LNCaP clone FGC (cell line): ENCODE measurements around the gene HOXC9.

Experiments
- DNase-seq: peaks from one replicate; pipeline ENCODE4 v3.0.0-alpha.2; 2011; ENCODE audit warnings: low read depth
- H3K4me3 ChIP-seq: 2 replicates; pipeline ENCODE4 v1.5.1; 2011; ENCODE audit warnings: mild to moderate bottlenecking, low read depth, low read length, control low read depth
- TF ChIP-seq, protein P1 (sequence below): IDR thresholded peaks from 2 replicates; pipeline ENCODE4 v1.5.1; 2012; ENCODE audit warnings: mild to moderate bottlenecking; ENCODE audit not compliant: control insufficient read depth, insufficient read depth; ENCODE audit errors: extremely low read depth

HOXC9 gene

DNA sequence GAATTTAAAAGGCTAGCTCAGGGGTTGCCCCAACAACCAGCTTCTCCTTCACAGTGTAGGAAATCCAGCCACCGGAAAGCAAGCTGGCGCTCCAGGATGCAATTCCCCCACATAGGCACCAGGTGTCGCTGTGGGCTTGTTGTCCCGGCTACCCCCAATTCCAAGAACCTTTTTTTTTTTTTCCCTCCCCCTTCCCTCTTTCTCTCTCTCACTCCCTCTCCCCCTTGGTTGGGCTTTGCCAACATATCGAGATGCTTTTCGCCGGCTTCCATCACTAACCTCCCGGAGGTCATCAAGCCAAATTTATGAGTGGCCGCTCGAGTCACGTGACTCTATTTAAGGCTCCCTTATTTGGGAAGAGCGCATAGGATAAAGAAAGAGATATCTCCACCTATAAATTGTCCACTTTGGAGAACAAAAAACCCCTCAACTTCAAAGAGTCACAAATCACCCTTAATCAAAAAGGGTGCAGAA, 32.7 kb downstream of the HOXC9 start, which contains the start of gene HOXC5:
Gene HOXC5, plus strand, starts transcription at position 424 of the 474 bp plus-strand sequence. CDS start 73 bp downstream, outside the sequence.
- peak; percentile 71 for DNase-seq
- peak within 1 kb of the TSS; percentile 31 for H3K4me3 ChIP-seq
- TF ChIP-seq, protein P1, sequence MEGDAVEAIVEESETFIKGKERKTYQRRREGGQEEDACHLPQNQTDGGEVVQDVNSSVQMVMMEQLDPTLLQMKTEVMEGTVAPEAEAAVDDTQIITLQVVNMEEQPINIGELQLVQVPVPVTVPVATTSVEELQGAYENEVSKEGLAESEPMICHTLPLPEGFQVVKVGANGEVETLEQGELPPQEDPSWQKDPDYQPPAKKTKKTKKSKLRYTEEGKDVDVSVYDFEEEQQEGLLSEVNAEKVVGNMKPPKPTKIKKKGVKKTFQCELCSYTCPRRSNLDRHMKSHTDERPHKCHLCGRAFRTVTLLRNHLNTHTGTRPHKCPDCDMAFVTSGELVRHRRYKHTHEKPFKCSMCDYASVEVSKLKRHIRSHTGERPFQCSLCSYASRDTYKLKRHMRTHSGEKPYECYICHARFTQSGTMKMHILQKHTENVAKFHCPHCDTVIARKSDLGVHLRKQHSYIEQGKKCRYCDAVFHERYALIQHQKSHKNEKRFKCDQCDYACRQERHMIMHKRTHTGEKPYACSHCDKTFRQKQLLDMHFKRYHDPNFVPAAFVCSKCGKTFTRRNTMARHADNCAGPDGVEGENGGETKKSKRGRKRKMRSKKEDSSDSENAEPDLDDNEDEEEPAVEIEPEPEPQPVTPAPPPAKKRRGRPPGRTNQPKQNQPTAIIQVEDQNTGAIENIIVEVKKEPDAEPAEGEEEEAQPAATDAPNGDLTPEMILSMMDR: peak; percentile 86

DNA sequence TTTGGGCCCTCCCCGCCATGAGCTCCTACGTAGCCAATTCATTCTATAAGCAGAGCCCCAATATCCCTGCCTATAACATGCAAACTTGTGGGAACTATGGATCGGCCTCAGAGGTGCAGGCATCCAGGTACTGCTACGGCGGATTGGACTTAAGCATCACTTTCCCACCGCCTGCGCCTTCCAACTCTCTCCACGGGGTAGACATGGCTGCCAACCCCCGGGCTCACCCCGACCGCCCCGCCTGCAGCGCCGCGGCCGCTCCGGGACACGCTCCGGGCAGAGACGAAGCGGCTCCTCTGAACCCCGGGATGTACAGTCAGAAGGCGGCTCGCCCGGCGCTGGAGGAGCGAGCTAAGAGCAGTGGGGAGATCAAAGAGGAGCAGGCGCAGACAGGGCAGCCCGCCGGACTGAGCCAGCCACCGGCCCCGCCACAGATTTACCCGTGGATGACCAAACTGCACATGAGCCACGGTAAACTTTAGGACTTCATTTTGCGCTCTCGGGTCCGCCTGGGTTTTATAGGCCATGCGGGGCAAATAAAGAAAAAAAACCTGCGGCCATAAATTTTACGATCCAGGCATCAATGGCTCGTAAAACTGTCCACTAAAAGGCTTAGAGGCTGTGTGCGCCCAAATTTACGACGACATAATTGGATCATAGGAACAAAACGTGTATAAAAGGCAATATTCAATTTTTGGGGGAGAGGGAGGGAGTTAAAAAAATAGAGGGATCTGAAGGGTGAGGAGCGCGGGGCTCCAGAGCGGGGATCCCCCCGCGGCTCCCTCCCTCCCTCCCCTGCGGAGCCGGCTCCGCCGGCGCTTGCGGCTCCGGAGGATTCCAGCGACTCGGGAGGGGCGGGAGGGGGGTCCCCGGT, 33.4 kb downstream of the HOXC9 start:
- peak overlapping the region; percentile 31 for H3K4me3 ChIP-seq
- TF ChIP-seq, protein P1: no peak
- DNase-seq: peak; percentile 85

DNA sequence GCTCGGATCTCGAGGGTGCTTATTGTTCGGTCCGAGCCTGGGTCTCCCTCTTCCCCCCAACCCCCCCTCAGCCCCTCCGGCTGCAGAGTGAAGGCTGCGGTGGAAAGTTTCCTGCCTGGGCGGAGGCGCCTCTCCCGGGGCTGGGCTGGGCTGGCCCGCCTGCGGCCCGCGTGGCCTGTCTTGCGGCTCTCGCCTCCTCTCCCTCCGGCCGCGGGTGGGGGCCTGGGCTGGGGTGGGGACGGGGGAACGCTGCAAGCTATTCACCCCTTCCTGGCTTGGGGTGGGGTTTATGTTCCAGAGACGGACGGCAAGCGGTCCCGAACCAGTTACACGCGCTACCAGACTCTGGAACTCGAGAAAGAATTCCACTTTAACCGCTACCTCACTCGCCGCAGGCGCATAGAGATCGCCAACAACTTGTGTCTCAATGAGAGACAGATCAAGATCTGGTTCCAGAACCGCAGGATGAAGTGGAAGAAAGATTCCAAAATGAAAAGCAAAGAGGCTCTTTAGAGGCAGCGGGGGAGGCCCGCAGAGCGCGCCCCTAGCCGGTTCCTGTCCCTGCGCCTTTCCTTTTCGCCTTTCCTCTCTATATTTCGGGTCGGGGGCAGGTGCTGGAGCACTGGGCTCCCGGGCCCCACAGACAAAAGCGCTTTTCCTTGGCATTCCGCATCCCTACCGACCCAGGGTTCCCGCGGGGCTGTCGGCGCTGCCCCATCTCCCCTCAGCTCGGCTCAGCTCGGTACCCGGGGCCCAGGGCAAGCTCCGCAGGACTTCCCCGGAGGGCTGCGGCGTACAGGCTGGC, 34.2 kb downstream of the HOXC9 start:
- DNase-seq: no peak
- TF ChIP-seq, protein P1: no peak
- H3K4me3 ChIP-seq: peak overlapping the region; percentile 31

DNA sequence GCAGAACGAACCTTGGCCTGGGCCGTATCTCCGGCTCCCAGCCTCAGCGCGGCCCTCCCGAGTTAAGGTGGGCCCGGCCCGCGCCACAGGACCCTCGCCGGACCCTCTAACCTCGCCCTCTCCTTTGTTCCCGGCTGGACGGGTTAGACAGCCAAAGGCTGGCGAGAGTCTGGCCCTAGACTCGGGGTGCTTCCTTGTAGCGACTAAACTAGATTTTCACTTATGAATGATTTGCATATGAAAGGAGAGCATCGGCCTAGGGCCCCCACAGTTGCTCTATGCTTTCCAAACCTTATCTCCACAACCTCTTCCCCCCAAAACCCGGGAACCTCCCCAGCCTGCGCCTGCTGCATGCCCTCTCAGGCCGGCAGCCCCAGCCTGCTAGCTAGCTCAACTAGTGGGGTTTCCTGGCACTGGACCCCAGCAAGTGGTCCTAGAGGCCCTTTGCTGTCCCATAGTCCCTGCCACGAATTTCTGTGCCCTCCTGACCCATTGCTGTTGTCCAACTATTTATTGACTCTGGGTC, 34.9 kb downstream of the HOXC9 start:
- DNase-seq: no peak
- TF ChIP-seq, protein P1: no peak
- no peak overlapping the region for H3K4me3 ChIP-seq

DNA sequence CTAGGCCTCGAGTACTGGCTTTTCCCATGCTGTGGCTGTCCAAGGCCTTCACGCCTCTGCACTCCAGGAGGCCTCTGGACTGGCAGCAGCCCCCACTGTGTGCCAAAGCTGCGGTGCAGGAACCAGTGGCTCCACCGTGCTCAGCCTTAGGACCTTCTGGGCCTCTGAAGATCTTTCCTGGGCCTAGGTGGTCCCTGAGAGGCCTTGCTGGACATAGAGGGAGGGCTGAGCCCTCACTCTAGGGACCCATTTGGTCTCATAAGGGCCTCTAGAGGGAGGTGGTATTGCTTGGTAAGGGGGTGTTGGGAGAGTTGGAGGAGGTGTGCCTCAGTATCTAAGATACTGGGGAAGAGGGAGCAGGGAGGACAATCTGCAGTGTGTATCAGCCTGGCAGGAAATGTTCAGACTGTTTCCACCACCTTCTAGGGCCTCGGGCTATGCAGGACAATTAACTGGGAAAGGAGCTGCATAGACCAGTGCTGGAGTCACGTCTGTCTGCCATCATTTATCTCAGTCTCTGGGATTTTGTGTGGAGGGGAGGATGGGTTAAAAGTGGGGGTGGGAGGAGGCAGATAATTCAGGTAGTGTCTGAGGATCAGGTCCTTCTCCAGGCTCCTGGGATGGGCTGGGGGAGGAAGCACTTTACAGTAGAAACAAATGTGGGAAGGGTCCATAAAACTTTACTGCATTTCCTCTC, 35.8 kb downstream of the HOXC9 start:
- TF ChIP-seq, protein P1: no peak
- DNase-seq: no peak
- no peak overlapping the region for H3K4me3 ChIP-seq

DNA sequence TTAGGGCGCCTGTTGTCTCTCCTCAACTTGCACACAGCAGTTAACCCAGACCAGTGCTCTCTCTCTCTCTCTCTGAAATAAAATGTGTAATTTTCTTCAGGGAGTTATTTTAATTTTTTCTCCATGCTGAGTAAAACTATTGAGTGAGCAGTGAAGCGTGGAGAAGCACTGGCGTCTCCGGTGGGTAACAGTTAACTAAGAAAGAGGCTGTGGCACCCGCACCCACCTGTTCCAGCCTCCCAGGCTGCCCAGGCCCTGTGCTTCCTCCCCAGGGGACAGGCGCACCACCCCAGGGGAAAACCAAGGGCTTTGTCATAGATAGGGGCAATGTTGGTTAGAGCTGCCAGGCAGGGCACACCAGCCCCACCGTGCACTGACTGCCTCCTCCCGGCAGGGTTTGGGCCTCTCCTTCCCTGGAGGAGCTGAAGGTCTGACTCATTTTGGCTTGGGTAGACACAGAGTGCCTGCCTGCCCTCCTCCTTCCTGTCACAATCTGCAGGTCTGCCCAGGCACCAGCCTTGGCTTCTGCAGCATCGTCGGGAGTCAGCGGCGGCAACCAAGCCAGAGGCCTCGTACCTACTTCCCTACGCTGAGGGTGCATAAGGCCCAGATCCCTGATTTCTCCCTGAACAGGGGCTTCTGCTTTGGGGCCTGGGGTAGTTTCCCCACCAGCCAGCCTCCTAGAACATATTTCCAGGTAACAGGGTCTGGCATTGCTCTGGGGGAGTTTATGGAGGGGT, 36.8 kb downstream of the HOXC9 start:
- TF ChIP-seq, protein P1: no peak
- H3K4me3 ChIP-seq: no peak overlapping the region
- DNase-seq: no peak
